Nephron (organoid): ENCODE results near the gene SLC25A53.
"Not testable (repeated sequence)": the region's sequence is repeated elsewhere in the genome, so short reads cannot be mapped to it uniquely, and the experiment has no call there.

Source experiments
- H3K27ac Mint-ChIP-seq, 3 experiments: 2 replicates each; pipeline ENCODE4 v1.8.0; 2020; ENCODE audit warnings: mixed read lengths in 3 of 3, mild to moderate bottlenecking in 2 of 3, moderate library complexity in 1 of 3
- H3K27me3 Mint-ChIP-seq: 2 replicates; pipeline ENCODE4 v1.8.0; 2021; ENCODE audit warnings: low read depth, mild to moderate bottlenecking, moderate library complexity, mixed read lengths
- H3K36me3 Mint-ChIP-seq: 2 replicates; pipeline ENCODE4 v1.8.0; 2020; ENCODE audit warnings: low read depth, mixed read lengths
- H3K4me1 Mint-ChIP-seq: 2 replicates; pipeline ENCODE4 v1.8.0; 2020; ENCODE audit warnings: mixed read lengths
- H3K4me3 Mint-ChIP-seq, 3 experiments: 2 replicates each; pipeline ENCODE4 v1.8.0; 2020; ENCODE audit warnings: mild to moderate bottlenecking in 3 of 3, mixed read lengths in 3 of 3, moderate library complexity in 2 of 3
- H3K9me3 Mint-ChIP-seq: 2 replicates; pipeline ENCODE4 v1.8.0; 2020; ENCODE audit warnings: mixed read lengths
- TF ChIP-seq, protein P1 (sequence below), 3 experiments: fragments of 200-600 bp; sonication (generic); IDR thresholded peaks; one replicate each; pipeline ENCODE4 v1.5.0; 2021; ENCODE audit warnings: antibody characterized with exemption in 3 of 3; ENCODE audit not compliant: unreplicated experiment in 3 of 3

Gene SLC25A53

DNA sequence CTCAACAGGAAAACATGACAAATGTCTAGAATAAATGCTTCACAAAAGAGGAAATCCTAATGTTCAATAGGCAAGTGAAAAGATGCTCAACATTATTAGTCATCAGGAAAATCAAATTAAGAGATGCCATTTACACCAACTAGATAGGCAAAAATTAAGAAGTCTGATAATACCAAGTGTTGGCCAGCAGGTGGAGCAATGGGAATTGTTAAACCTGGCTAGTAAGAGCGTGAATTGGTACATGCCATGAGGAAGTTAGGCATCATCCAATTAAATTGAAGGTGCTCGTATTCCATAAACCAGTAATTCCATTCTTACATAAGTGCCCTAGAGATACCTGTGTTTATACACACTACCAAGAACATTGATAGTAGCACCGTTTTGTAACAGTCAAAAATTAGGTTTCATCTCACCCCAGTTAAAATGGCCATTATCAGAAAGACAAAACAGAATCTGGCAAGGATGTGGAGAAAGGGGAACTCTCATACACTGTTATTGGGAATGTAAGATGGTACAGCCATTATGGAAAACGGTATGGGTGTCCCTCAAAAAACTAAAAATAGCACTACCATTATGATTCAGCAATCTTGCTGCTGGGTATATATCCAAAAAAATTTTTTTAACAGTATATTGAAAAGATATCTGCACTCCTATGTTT lies 58.5 kb downstream of the SLC25A53 start:
- no peak overlapping the region for H3K27ac Mint-ChIP-seq
- H3K4me1 Mint-ChIP-seq = no peaks in the 10 kb centered on the region
- no peak overlapping the region for H3K4me3 Mint-ChIP-seq
- TF ChIP-seq, protein P1, sequence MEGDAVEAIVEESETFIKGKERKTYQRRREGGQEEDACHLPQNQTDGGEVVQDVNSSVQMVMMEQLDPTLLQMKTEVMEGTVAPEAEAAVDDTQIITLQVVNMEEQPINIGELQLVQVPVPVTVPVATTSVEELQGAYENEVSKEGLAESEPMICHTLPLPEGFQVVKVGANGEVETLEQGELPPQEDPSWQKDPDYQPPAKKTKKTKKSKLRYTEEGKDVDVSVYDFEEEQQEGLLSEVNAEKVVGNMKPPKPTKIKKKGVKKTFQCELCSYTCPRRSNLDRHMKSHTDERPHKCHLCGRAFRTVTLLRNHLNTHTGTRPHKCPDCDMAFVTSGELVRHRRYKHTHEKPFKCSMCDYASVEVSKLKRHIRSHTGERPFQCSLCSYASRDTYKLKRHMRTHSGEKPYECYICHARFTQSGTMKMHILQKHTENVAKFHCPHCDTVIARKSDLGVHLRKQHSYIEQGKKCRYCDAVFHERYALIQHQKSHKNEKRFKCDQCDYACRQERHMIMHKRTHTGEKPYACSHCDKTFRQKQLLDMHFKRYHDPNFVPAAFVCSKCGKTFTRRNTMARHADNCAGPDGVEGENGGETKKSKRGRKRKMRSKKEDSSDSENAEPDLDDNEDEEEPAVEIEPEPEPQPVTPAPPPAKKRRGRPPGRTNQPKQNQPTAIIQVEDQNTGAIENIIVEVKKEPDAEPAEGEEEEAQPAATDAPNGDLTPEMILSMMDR (IDR thresholded peaks at IDR 0.05; ENCODE audit: unreplicated experiment in 3 of 3) = peak; percentile 55 to 70 (median 63)
- H3K9me3 Mint-ChIP-seq = no peaks in the 10 kb centered on the region
- no peaks in the 10 kb centered on the region for H3K36me3 Mint-ChIP-seq
- H3K27me3 Mint-ChIP-seq = peaks cover 4% of the 10 kb centered on the region

DNA sequence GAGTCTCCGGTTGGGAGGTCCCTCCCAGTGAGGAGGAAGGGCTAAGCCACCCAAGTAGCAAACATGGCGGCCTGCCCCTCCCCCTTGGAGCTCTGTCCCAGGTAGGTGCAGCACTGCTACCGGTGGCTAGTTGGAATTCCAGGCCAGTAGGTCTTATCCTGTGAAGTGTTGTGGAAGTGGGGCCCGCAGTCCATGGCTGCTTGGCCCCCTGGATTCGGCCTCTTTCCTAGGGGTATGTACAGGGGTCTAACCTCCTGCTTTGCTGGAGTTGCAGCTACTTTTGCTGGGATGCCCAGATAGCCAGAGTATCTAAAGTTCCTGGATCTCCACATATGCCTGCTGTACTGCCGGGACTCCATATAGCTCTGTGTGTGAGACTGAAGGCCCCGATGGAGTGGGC lies 70.9 kb downstream of the SLC25A53 start:
- H3K27me3 Mint-ChIP-seq = peaks cover 3% of the 10 kb centered on the region
- TF ChIP-seq, protein P1 (IDR thresholded peaks at IDR 0.05; ENCODE audit: unreplicated experiment in 3 of 3) = no peak

DNA sequence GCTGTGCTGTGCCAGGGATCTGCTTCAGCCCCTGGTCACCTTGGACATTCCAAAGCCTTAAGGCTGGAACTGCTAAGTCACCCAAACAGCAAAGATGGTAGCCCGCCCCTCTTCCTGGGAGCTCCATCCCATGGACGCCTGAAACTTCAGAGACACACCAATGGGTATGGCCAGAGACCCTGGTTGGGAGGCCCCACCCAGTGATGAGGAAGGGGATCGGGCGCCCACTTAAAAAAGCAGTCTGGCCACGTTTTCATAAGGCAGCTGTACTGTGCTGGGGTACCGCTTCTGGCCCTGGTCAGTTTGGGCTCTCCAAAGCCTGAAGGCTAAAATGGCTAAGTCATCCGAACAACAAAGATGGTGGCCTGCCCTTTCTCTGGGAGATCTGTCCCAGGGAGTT lies 71.3 kb downstream of the SLC25A53 start:
- Mint-ChIP-seq H3K4me3 (no peak overlapping the region), H3K9me3 (peaks cover 6% of the 10 kb centered on the region), H3K36me3 (no peaks in the 10 kb centered on the region), H3K27me3 (peaks cover 3% of the 10 kb centered on the region), H3K27ac (no peak overlapping the region), H3K4me1 (no peaks in the 10 kb centered on the region)
- TF ChIP-seq, protein P1 (IDR thresholded peaks at IDR 0.05; ENCODE audit: unreplicated experiment in 3 of 3) = no peak

More for the DNA sequence above, 70.9 kb downstream of the SLC25A53 start:
- H3K36me3 Mint-ChIP-seq = no peaks in the 10 kb centered on the region
- H3K9me3 Mint-ChIP-seq = peaks cover 6% of the 10 kb centered on the region
- no peak overlapping the region for H3K27ac Mint-ChIP-seq
- no peaks in the 10 kb centered on the region for H3K4me1 Mint-ChIP-seq
- H3K4me3 Mint-ChIP-seq = no peak overlapping the region

- TF ChIP-seq, protein P1 (IDR thresholded peaks at IDR 0.05; ENCODE audit: unreplicated experiment in 3 of 3) = no peak
- H3K36me3 Mint-ChIP-seq = no peaks in the 10 kb centered on the region
- peaks cover 6% of the 10 kb centered on the region for H3K9me3 Mint-ChIP-seq
- no peak overlapping the region for H3K4me3 Mint-ChIP-seq
- H3K27ac Mint-ChIP-seq = no peak overlapping the region
- H3K4me1 Mint-ChIP-seq = no peaks in the 10 kb centered on the region
- peaks cover 3% of the 10 kb centered on the region for H3K27me3 Mint-ChIP-seq
These were observed 72.1 kb downstream of the SLC25A53 start for GRCh38 chrX:104084534-104085277.

GRCh38 chrX:104084063-104084462 lies 72.7 kb downstream of the SLC25A53 start:
- Mint-ChIP-seq H3K27ac (no peak overlapping the region), H3K4me3 (no peak overlapping the region), H3K9me3 (peaks cover 6% of the 10 kb centered on the region), H3K27me3 (peaks cover 3% of the 10 kb centered on the region), H3K36me3 (no peaks in the 10 kb centered on the region), H3K4me1 (no peaks in the 10 kb centered on the region)
- TF ChIP-seq, protein P1 (IDR thresholded peaks at IDR 0.05; ENCODE audit: unreplicated experiment in 3 of 3) = no peak

DNA sequence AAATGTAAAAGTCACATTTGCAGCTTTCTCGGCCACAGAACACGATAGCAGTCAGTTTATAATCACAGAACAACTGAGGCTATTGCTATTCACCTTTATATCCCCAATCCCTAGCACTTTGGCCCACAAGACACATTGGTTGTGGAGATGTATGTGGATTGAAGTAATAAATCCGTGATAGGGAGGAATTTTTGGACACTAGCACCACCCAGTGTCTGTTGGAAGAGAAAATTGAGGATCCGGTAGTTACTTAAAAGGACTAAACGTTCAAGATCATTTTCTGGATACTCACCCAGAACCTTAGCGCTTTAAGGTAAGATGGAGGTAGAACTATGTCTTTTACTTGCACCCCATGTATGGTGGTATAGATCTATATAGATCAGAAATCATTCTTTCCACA lies 79.0 kb downstream of the SLC25A53 start:
- not testable (repeated sequence) for H3K4me1 Mint-ChIP-seq, H3K36me3 Mint-ChIP-seq

DNA sequence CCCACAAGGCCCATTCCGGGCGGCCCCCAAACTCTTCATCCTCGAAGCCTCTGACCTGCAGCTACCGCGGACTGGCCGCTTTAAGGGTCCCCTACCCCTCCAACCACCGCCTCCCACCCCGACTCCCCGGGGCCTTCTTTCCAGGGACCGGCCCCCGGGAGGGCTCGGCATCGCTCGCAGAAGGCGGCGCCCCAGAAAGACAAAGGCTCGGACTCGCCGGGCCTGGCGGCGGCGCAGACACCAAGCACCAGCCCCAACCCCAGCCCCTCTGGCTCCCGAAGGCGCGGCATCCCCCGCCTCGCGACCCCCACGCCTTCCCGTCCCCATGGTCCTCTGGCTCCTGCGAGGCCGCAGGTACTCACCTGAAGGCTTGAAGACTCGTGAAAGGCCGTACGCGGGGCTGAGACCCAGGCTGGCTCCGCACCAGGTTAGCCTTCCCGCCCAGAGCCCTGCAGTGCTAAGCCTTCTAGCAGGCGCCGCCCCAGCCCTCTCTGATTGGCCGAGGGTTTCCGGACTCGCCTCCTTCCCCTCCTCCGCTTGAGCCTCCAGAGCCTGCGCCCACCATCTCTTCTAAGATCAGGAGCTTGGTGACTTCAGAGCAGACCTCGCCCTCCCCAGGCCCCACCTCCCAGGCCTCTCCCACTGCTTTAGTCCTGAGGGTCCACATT lies 80.9 kb downstream of the SLC25A53 start, which contains the start of gene TMSB15C:
TMSB15C (minus strand) TSS at position 459 of the 668 bp plus-strand sequence.
- not testable (repeated sequence) for H3K36me3 Mint-ChIP-seq, H3K27ac Mint-ChIP-seq, H3K4me1 Mint-ChIP-seq, H3K4me3 Mint-ChIP-seq, H3K9me3 Mint-ChIP-seq, H3K27me3 Mint-ChIP-seq

More for the DNA sequence above, 79.0 kb downstream of the SLC25A53 start:
- H3K27me3 Mint-ChIP-seq, H3K9me3 Mint-ChIP-seq, H3K4me3 Mint-ChIP-seq, H3K27ac Mint-ChIP-seq: not testable (repeated sequence)

DNA sequence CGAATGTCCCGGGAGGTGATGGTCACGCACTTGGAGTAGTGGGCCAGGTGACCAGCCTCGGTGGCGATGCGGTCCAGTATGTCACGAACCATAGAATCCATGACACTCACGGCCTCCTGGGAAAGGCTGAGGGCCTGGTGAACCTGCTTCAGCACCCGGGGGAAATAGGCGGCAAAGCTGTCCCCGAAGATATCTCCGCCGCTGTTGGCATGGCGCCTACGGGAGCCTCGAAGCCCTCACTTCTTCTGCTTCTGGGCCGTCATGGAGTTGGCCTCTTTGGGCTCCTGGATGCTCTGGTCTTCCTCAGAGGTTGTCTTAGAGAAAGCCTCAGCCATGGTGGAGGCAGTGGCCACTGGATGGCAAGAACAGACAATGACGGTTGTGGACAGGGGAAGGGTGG lies 94.2 kb downstream of the SLC25A53 start:
- H3K36me3 Mint-ChIP-seq, H3K4me3 Mint-ChIP-seq, H3K4me1 Mint-ChIP-seq, H3K27me3 Mint-ChIP-seq, H3K9me3 Mint-ChIP-seq, H3K27ac Mint-ChIP-seq: not testable (repeated sequence)

DNA sequence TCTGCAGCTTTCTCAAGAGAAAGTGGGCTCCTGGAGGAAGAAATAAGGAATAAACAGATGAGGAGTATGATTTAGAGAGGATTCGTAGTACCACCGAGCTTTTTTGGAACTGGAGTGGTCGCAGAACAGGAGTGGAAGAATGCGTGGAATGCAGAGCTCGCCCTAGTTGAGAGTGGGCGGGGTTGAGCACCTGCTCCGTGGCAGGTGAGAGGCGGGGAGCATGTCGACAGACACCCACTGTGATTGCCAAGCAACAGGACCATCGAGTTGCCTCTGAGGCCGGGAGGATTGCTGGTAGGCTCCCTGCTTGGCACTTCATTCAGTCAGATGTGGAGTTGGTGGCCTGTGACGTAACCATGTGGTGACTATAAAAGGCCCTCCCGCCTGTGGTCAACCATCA lies 101.9 kb downstream of the SLC25A53 start:
- H3K27me3 Mint-ChIP-seq, H3K36me3 Mint-ChIP-seq, H3K9me3 Mint-ChIP-seq, H3K27ac Mint-ChIP-seq, H3K4me3 Mint-ChIP-seq, H3K4me1 Mint-ChIP-seq: not testable (repeated sequence)
